ENCODE data around the gene NFAT5. TPM values are rescaled to one million over a fixed set of nuclear protein-coding genes. Genes with fewer than 3 reads are reported as not detected.
"Not testable (repeated sequence)": the region's sequence is repeated elsewhere in the genome, so short reads cannot be mapped to it uniquely, and the experiment has no call there.

NFAT5 gene
- total RNA-seq, 2 donors from 2014 or later: 30.2 to 34.9 TPM

GRCh38 chr16:69712914-69713581 is 147.3 kb downstream of the NFAT5 start:
- DNase-seq: no peak
- intact Hi-C loops (cut with DNase I, micrococcal nuclease): no loop called here
- no peak for ATAC-seq

- intact Hi-C loops (cut with DNase I, micrococcal nuclease): no loop called here
- DNase-seq (no peak), ATAC-seq (no peak)
Measured at GRCh38 chr16:69717066-69717465, 151.3 kb downstream of the NFAT5 start.

- ATAC-seq: no peak
- intact Hi-C loops (cut with DNase I, micrococcal nuclease): no loop called here
Measured at GRCh38 chr16:69718111-69718764, 152.5 kb downstream of the NFAT5 start.

GRCh38 chr16:69720822-69721430 is 155.2 kb downstream of the NFAT5 start:
- intact Hi-C loops (cut with DNase I, micrococcal nuclease): no loop called here
- no peak for ATAC-seq
- peak in 1 of 2 donors; percentile 44 for DNase-seq

More at GRCh38 chr16:69718111-69718764, 152.5 kb downstream of the NFAT5 start:
- no peak for DNase-seq

- ATAC-seq: no peak
- no peak for DNase-seq
- intact Hi-C loops (cut with DNase I, micrococcal nuclease): no loop called here
Measured at GRCh38 chr16:69721441-69721957, 155.7 kb downstream of the NFAT5 start.

GRCh38 chr16:69724414-69724873 is 158.7 kb downstream of the NFAT5 start:
- no peak for DNase-seq
- intact Hi-C loops (cut with DNase I, micrococcal nuclease): no loop called here
- no peak for ATAC-seq

GRCh38 chr16:69724981-69725479 is 159.3 kb downstream of the NFAT5 start:
- DNase-seq: no peak
- intact Hi-C loops (cut with DNase I, micrococcal nuclease): no loop called here
- ATAC-seq: no peak

GRCh38 chr16:69725480-69726312 is 159.9 kb downstream of the NFAT5 start:
- intact Hi-C loops (cut with DNase I, micrococcal nuclease): no loop called here
- no peak for ATAC-seq
- DNase-seq: no peak

GRCh38 chr16:69726313-69727060 is 160.7 kb downstream of the NFAT5 start, which contains the start of gene NQO1:
NQO1 (minus strand) TSS chr16:69726560; CDS start chr16:69726439, 121 bp downstream.
- ATAC-seq (peak; percentile 90), DNase-seq (peak; percentile 96 to 97)
- intact Hi-C loops (cut with DNase I, micrococcal nuclease): no loop called here

GRCh38 chr16:69727916-69728270 is 162.1 kb downstream of the NFAT5 start:
- peak in 1 of 2 donors; percentile 29 for DNase-seq
- intact Hi-C loops (cut with DNase I, micrococcal nuclease): no loop called here
- no peak for ATAC-seq

GRCh38 chr16:69729030-69729429 is 163.3 kb downstream of the NFAT5 start:
- intact Hi-C loops (cut with DNase I, micrococcal nuclease); ATAC-seq: not testable (repeated sequence)
- peak in 1 of 2 donors; percentile 5 for DNase-seq

- intact Hi-C loops (cut with DNase I, micrococcal nuclease); ATAC-seq; DNase-seq: not testable (repeated sequence)
Measured at GRCh38 chr16:69731280-69731679, 165.5 kb downstream of the NFAT5 start.

GRCh38 chr16:69732101-69732500 is 166.3 kb downstream of the NFAT5 start:
- intact Hi-C loops (cut with DNase I, micrococcal nuclease): no loop called here
- DNase-seq (no peak), ATAC-seq (peak; percentile 82)

- DNase-seq (no peak), ATAC-seq (peak; percentile 22)
- intact Hi-C loops (cut with DNase I, micrococcal nuclease): no loop called here
Measured at GRCh38 chr16:69741519-69741918, 175.8 kb downstream of the NFAT5 start.

- peak; percentile 90 for ATAC-seq
- intact Hi-C loops (cut with DNase I, micrococcal nuclease): no loop called here
- peak; percentile 90 to 96 for DNase-seq
Measured at GRCh38 chr16:69741951-69742904, 176.5 kb downstream of the NFAT5 start.

GRCh38 chr16:69744363-69745231 is 178.8 kb downstream of the NFAT5 start:
- ATAC-seq (no peak), DNase-seq (no peak)
- intact Hi-C loops (cut with DNase I, micrococcal nuclease): no loop called here
